HG03280 (cell line): ENCODE results near the gene PDGFB.

Experiments
- ATAC-seq: cut with Tn5 transposase; IDR thresholded peaks from one replicate; pipeline ENCODE4 v1.9.1; 2021; ENCODE audit warnings: mild to moderate bottlenecking, moderate library complexity; ENCODE audit not compliant: unreplicated experiment

The PDGFB gene

GRCh38 chr22:39176714-39177455 is 67.9 kb downstream of the PDGFB start:
- ATAC-seq = no peak

- no peak for ATAC-seq
These were observed 68.6 kb downstream of the PDGFB start for GRCh38 chr22:39176143-39176713.

DNA sequence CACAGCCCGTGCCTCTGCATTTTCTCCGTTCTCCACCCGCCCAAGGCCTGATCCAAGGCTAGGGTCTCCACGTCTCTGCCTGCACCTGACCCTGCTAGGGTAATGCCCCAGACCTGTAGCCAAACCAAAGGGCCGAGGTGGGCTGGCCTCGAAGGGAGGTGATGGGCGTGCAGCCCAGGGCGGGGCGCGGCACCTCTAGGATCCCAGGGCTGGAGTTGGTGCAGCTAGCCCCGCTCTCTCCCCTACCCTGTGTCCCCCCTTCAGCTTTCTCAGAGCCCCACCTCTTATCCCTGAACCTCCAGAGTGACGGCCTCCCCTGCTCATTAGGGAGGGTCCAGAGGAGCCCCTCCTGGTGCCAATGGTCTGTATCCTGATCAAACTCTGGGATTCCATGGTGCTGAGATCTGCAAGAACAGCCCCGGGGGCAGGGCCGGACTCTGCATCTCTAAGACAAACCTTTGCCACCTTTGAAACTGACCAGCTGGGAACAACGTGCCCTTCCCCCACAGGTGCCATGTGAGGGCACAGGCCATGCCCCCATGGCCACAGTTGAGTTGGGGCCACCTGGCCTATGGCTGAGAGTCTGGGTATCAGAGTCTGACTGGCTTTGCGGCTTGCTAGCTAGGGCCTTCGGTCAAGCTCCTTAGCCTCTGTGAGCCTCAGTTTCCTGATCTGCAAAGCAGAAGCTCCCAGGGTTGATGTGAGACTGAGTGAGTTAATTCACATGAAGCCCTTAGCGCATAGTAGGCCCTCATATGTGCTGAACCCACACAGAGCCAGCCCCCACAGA is 69.2 kb downstream of the PDGFB start:
- ATAC-seq = no peak

DNA sequence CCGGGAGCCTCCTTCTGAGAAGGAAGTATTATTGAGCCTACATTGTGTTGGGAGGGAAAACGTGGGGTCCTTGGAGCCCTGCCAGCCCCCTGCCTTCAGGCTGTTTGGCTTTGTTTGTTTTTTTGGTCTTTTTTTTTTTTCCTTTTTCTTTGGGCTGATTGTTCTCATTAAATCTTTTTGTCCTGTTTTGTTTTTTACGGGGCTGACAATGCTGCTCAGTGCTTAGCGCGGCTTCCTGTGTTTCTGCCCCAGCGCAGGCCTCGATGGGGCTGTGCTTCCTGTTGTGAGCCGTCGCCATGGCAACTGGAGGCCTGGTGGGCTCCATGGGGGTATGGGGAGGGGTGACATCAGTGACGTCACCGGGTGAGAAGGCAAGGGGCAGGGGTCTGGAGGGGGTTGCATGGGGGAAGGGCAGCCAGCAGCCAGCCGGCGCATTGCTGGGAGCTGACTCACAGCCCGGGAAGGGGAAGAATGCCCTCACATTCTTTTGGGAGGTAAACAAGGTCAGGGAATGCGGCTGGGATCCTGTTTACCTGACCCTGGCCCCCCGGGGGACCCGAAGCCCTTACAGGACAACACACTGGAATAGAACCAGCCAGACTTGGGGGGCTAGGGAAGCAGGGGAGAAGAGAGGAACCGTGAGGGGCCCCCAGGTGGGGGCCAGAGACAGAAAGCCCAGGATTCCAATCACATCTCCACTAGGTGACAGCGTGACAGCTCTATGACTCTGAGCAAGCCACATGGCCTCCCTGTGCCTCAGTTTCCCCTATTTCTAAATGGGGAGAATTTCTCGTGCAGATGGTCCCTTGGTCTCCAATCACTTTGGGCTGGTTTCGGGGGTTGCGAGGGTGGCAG is 70.1 kb downstream of the PDGFB start:
- ATAC-seq = no peak

DNA sequence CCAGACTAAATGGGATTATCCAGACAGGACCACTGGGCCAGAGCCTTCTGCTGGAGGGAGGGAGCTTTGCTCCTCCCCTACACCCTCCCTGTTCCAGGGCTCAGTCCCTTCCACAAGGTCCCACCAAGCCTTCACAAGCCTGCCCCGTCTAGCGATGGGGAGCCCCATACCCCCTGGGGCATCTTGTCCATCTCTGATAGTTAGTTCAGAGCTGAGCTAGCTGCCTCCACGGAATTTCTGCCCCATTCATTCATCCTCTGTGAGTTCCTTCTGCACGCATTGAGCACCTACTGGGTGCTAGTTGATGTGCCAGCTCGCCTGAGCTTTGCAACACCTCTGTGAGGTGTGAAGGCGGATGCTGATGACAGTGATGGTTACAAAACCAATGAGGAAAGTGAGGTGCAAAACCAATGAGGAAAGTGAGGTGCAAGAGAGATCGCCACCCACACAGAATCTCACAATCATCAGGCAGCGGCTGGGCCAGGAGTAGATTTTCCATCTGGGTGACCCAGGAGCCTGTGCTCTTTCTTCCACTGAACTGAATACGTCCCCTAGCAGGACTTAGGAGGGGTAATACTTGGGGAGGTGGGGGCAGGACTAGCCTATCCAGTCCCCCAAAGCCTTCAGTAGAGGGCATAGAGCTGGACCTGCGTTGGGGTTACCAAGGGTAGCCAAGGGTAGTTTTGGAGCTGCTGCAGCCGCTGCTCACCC is 70.8 kb downstream of the PDGFB start:
- no peak for ATAC-seq
